ENCODE data around the gene REELD1.
A peak's percentile ranks its signal among the peaks of the same experiment; 100 is the strongest.

The REELD1 gene

GRCh38 chr4:146214238-146214637, at the start of gene REELD1:
Gene REELD1, plus strand, starts transcription at chr4:146214538. Its CDS starts 2,415 bp downstream, at chr4:146216953.
- no peak for DNase-seq

- no peak for DNase-seq
Measured at GRCh38 chr4:146165221-146165620, 49.1 kb upstream of the REELD1 start.

GRCh38 chr4:146165840-146166239, 48.5 kb upstream of the REELD1 start:
- DNase-seq: no peak

GRCh38 chr4:146170149-146170548, 44.2 kb upstream of the REELD1 start:
- no peak for DNase-seq

GRCh38 chr4:146175541-146176453, 38.5 kb upstream of the REELD1 start, which contains the start of gene LSM6:
Gene LSM6, plus strand, starts transcription at chr4:146175718. Its CDS starts 7,204 bp downstream, at chr4:146182922.
- peak; percentile 83 to 87 for DNase-seq

GRCh38 chr4:146176891-146177290, 37.4 kb upstream of the REELD1 start:
- DNase-seq: peak in 1 of 2 donors; percentile 12

GRCh38 chr4:146178126-146178525, 36.2 kb upstream of the REELD1 start:
- DNase-seq: no peak

GRCh38 chr4:146179784-146180370, 34.5 kb upstream of the REELD1 start:
- DNase-seq: no peak

- no peak for DNase-seq
Measured at GRCh38 chr4:146182443-146182842, 31.9 kb upstream of the REELD1 start.

- DNase-seq: no peak
Measured at GRCh38 chr4:146183209-146183608, 31.1 kb upstream of the REELD1 start.

GRCh38 chr4:146186041-146186440, 28.3 kb upstream of the REELD1 start:
- DNase-seq: no peak

GRCh38 chr4:146186596-146186995, 27.7 kb upstream of the REELD1 start:
- no peak for DNase-seq

GRCh38 chr4:146190456-146190855, 23.9 kb upstream of the REELD1 start:
- no peak for DNase-seq

GRCh38 chr4:146191766-146192458, 22.4 kb upstream of the REELD1 start:
- DNase-seq: no peak

GRCh38 chr4:146193628-146194027, 20.7 kb upstream of the REELD1 start:
- no peak for DNase-seq

- no peak for DNase-seq
Measured at GRCh38 chr4:146194212-146194611, 20.1 kb upstream of the REELD1 start.

GRCh38 chr4:146202665-146203064, 11.7 kb upstream of the REELD1 start:
- no peak for DNase-seq

GRCh38 chr4:146207410-146207809, 6.9 kb upstream of the REELD1 start:
- DNase-seq: no peak

GRCh38 chr4:146210890-146211289, 3.4 kb upstream of the REELD1 start:
- no peak for DNase-seq

GRCh38 chr4:146211440-146211839, 2.9 kb upstream of the REELD1 start:
- no peak for DNase-seq

- no peak for DNase-seq
Measured at GRCh38 chr4:146212781-146213180, 1.6 kb upstream of the REELD1 start.

- DNase-seq: no peak
Measured at GRCh38 chr4:146222313-146222712, 8.0 kb downstream of the REELD1 start.

GRCh38 chr4:146224326-146224966, 10.1 kb downstream of the REELD1 start:
- no peak for DNase-seq

All from CD4-positive, alpha-beta T cell treated with Interleukin-1 beta for 1 hour (primary cell).